OCI-LY7 (cell line): Measurements from ENCODE around the gene AJUBA. TPM values are rescaled to one million over a fixed set of nuclear protein-coding genes. Genes with fewer than 3 reads are reported as not detected.

Experiments used
- BruUV-seq: library from RNA; stranded (reverse); fragments of 400-500 nt; replicated peaks from 2 replicates; lab custom pipeline; 2021; lab: Mats Ljungman, UMichigan
- CTCF ChIA-PET: fragments of 300-600 bp; sonication (Branson Sonifier 250); formaldehyde crosslinking; loops from one replicate; lab custom pipeline; 2022; ENCODE audit warnings: antibody characterized with exemption; ENCODE audit not compliant: unreplicated experiment; lab: Charles Lee
- POLR2A ChIA-PET: fragments of 300-600 bp; sonication (Branson Sonifier 250); formaldehyde crosslinking; loops from one replicate; lab custom pipeline; 2022; ENCODE audit warnings: antibody characterized with exemption; lab: Charles Lee
- DNase-seq: peaks from one replicate; pipeline ENCODE4 v3.0.0-alpha.2; 2015; ENCODE audit warnings: low spot score
- H2AFZ ChIP-seq: fragments of 200-600 bp; sonication (generic), shearing (Covaris generic); 2 replicates; pipeline ENCODE4 v1.6.1; 2014; ENCODE audit warnings: mild to moderate bottlenecking, antibody characterized with exemption, low read length, moderate library complexity
- H3K27ac ChIP-seq: fragments of 200-600 bp; sonication (generic); 2 replicates; pipeline ENCODE4 v1.5.1; 2014; ENCODE audit warnings: mixed run types, low read depth, mild to moderate bottlenecking, moderate library complexity, low read length, inconsistent platforms; ENCODE audit not compliant: poor library complexity, severe bottlenecking
- H3K36me3 ChIP-seq: fragments of 200-600 bp; sonication (generic); 2 replicates; pipeline ENCODE4 v1.6.1; 2014; ENCODE audit warnings: mild to moderate bottlenecking, antibody characterized with exemption, low read length, moderate library complexity, mixed read lengths; ENCODE audit not compliant: insufficient read depth
- H3K4me1 ChIP-seq: fragments of 200-600 bp; sonication (generic); 2 replicates; pipeline ENCODE4 v1.5.1; 2014; ENCODE audit warnings: mild to moderate bottlenecking, low read length; ENCODE audit not compliant: insufficient read depth, poor library complexity, severe bottlenecking
- H3K4me2 ChIP-seq: fragments of 200-600 bp; sonication (generic); 2 replicates; pipeline ENCODE4 v1.6.1; 2014; ENCODE audit warnings: mild to moderate bottlenecking, low read length
- H3K4me3 ChIP-seq: fragments of 200-600 bp; sonication (generic); 2 replicates; pipeline ENCODE4 v1.5.1; 2014; ENCODE audit warnings: mild to moderate bottlenecking, low read depth, low read length; ENCODE audit not compliant: poor library complexity, severe bottlenecking
- H3K79me2 ChIP-seq: fragments of 200-600 bp; sonication (generic); 2 replicates; pipeline ENCODE4 v1.6.1; 2016; ENCODE audit warnings: low read depth, mild to moderate bottlenecking, low read length, moderate library complexity, mixed read lengths; ENCODE audit not compliant: insufficient read depth
- H3K9me2 ChIP-seq: fragments of 200-600 bp; sonication (generic); 2 replicates; pipeline ENCODE4 v1.6.1; 2016; ENCODE audit warnings: mild to moderate bottlenecking, low read length, mixed read lengths; ENCODE audit not compliant: insufficient read depth
- H3K9me3 ChIP-seq: fragments of 200-600 bp; sonication (generic); 2 replicates; pipeline ENCODE4 v1.6.1; 2014; ENCODE audit warnings: mild to moderate bottlenecking, mixed run types, low read length, mixed read lengths
- H4K20me1 ChIP-seq: fragments of 200-600 bp; sonication (generic); 2 replicates; pipeline ENCODE4 v1.6.1; 2014; ENCODE audit warnings: mild to moderate bottlenecking, antibody characterized with exemption, low read length, moderate library complexity, mixed read lengths; ENCODE audit not compliant: insufficient read depth
- EZH2phosphoT487 ChIP-seq: fragments of 200-600 bp; sonication (generic); IDR thresholded peaks from 2 replicates; pipeline ENCODE4 v1.6.1; 2018; ENCODE audit warnings: low read depth, borderline replicate concordance, mild to moderate bottlenecking, mixed run types, antibody characterized with exemption, low read length, moderate library complexity, mixed read lengths
- intact Hi-C: fragments of 100-400 bp; cut with micrococcal nuclease; formaldehyde crosslinking; loops from one replicate; pipeline ENCODE4 v1.10.0; 2022; ENCODE audit not compliant: unreplicated experiment
- total RNA-seq, 2 experiments: library from RNA; depleted of rRNA in 1 of 2; stranded (reverse); fragments of >200 nt in 1 of 2; shearing (Covaris generic) in 1 of 2; gene quantifications; 2 replicates each; pipeline ENCODE4 v1.2.3, GENCODE V29; 2014 to 2022
- TF ChIP-seq, protein P1 (sequence below): fragments of 200-600 bp; sonication (generic); conservative IDR thresholded peaks from 2 replicates; pipeline ENCODE4 v1.5.1; 2014; ENCODE audit warnings: mild to moderate bottlenecking, antibody characterized with exemption, low read length, moderate library complexity, mixed read lengths

AJUBA gene
- total RNA-seq, 2 experiments from 2014 or later = 0.22 to 0.88 TPM

GRCh38 chr14:22987291-22987690, 4.9 kb upstream of the AJUBA start:
- CTCF ChIA-PET = interaction anchor here (1.2 to 2.1 kb wide), 8 partner anchors 7 to 82 kb away, joined by 3 to 12 read pairs (median 6); no protein-coding TSS in a partner anchor
- Histone ChIP-seq H3K4me1 (no peaks in the 10 kb centered on the region), H3K4me2 (no peak overlapping the region), H3K9me3 (no peaks in the 10 kb centered on the region), H4K20me1 (no peaks in the 10 kb centered on the region), H3K4me3 (no peak overlapping the region), H2AFZ (no peak overlapping the region), H3K79me2 (no peaks in the 10 kb centered on the region), H3K36me3 (peaks cover 13% of the 10 kb centered on the region; the same call in 1 of the 2 replicates), H3K9me2 (no peaks in the 10 kb centered on the region), H3K27ac (no peak overlapping the region)
- POLR2A ChIA-PET = interaction anchor here (0.6 to 1.3 kb wide), 4 partner anchors 9 to 50 kb away, joined by 3 to 5 read pairs (median 4); no protein-coding TSS in a partner anchor
- no TSS peak for BruUV-seq
- DNase-seq = no peak
- intact Hi-C loops = loop anchor here (2.0 to 5.0 kb wide), 2 partner anchors 14 to 200 kb away; no protein-coding TSS in a partner anchor
- no peak for TF ChIP-seq EZH2phosphoT487
- TF ChIP-seq, protein P1, sequence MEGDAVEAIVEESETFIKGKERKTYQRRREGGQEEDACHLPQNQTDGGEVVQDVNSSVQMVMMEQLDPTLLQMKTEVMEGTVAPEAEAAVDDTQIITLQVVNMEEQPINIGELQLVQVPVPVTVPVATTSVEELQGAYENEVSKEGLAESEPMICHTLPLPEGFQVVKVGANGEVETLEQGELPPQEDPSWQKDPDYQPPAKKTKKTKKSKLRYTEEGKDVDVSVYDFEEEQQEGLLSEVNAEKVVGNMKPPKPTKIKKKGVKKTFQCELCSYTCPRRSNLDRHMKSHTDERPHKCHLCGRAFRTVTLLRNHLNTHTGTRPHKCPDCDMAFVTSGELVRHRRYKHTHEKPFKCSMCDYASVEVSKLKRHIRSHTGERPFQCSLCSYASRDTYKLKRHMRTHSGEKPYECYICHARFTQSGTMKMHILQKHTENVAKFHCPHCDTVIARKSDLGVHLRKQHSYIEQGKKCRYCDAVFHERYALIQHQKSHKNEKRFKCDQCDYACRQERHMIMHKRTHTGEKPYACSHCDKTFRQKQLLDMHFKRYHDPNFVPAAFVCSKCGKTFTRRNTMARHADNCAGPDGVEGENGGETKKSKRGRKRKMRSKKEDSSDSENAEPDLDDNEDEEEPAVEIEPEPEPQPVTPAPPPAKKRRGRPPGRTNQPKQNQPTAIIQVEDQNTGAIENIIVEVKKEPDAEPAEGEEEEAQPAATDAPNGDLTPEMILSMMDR = no peak

DNA sequence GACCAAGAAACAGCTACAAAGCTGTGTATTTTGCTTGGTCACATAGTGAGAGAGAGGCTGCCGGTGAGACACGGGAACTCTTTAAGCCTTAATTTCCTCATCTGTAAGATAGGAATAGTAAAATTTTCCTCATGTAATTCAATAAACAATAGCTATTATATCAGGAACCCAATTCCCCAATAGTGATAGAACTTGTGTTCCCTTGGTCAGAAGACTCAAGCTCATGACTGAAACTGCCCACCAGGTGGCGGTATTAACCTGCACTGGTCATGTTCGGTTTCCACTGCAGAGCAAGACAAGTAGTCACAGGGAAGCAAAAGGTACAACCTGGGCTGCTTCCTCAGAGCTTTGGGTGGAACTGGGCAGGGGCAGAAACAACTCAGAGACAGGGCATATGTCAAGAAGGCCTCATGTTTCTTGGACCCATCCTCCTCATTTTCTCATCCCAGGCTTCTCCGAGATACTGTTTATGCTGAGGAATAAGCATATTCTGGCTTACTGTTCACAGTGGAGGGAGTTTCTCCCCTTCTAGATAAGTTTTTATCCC, 4.2 kb upstream of the AJUBA start:
- H3K9me3 ChIP-seq = no peaks in the 10 kb centered on the region
- no peaks in the 10 kb centered on the region for H4K20me1 ChIP-seq
- no TSS peak for BruUV-seq
- peak; percentile 89 for DNase-seq
- ChIA-PET POLR2A (interaction anchor here (0.6 to 1.5 kb wide), 13 partner anchors 11 to 115 kb away, joined by 3 to 6 read pairs (median 4); partner anchors contain the start of genes HAUS4 and LRP10), CTCF (interaction anchor here (0.5 to 2.1 kb wide), 23 partner anchors 8 to 105 kb away, joined by 3 to 12 read pairs (median 4); no protein-coding TSS in a partner anchor)
- H3K36me3 ChIP-seq = peaks cover 13% of the 10 kb centered on the region; the same call in 1 of the 2 replicates
- TF ChIP-seq, protein P1 = peak; percentile 99
- TF ChIP-seq EZH2phosphoT487 = no peak
- H3K4me3 ChIP-seq = no peak overlapping the region
- no peak overlapping the region for H2AFZ ChIP-seq
- no peaks in the 10 kb centered on the region for H3K4me1 ChIP-seq
- H3K9me2 ChIP-seq = no peaks in the 10 kb centered on the region
- no peak overlapping the region for H3K27ac ChIP-seq
- no peak overlapping the region for H3K4me2 ChIP-seq
- intact Hi-C loops = loop anchor here (1.0 to 5.0 kb wide), 3 partner anchors 14 to 201 kb away; no protein-coding TSS in a partner anchor
- H3K79me2 ChIP-seq = no peaks in the 10 kb centered on the region
